GM19324 (cell line): ENCODE data around the gene RPS6KA2.

Experiments used
- ATAC-seq: cut with Tn5 transposase; IDR thresholded peaks from one replicate; pipeline ENCODE4 v1.9.1; 2021; ENCODE audit warnings: mild to moderate bottlenecking, moderate library complexity; ENCODE audit not compliant: unreplicated experiment, low FRiP score

RPS6KA2 gene

DNA sequence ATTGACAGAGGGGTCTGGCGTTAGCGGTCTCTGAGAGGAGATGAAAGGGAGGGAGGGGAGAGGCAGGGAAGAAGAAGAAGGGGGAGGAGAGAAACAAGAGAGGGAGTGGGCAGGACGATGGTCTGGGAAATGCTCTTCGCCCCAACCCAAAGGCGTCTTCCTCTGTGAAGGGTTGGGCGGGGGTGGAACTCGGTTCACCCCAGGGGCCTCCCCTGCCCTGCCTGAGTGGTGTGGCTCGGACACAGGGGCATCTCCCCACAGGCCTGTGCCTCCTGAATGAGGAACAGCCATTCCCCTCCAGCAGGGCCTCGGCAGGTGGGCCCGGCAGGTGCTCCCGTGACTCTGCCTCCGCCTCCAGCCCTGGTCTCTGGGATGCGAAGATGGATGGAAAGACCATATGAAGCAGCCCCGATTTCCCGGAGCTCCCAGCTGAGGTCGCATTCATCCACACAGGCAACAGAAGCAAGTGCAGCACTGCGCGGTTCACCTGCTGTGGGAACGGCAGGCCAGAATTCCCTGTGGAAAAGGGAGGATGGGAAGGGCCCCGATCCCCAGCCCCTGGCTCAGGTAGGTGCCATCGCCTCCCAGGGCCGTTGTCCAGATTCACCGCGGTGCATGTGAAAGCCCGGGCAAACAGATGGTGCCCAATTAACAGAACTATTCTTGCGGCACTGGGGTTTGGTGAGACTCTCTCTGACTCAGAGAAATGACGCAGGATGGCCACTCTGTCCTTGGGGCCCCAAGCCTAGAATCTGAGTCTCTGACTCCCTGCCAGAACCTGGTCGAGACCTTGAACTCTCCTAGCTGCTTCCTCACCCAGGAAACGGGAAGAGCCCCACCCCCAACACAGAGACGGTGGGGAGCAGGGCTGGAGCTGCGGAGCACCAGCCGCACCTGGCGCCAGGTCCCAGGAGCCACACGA, 29.4 kb upstream of the RPS6KA2 start:
- no peak for ATAC-seq

DNA sequence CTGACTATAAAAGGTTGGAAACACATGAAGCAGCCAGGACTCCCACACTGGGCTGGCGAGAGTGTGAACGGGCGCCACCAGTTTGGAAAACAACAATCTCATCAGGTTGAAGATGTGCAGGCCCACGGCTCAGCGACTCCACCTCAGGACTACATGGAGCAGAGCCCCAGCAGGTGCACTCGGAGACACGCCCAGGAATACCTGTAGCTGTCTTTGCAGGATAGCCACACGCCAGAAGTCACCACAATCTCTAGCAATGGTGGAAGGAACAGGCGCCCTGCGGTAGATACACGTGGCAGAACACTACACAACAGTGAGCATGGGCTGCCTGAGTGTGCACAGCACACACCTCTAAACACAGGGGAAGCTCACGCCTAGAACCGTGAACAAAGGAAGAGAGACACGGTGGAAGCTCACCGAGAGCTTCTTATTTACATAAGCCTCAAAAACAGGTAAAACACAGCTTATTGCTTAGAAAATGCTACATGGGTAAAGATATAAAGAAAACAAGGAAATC, 28.7 kb upstream of the RPS6KA2 start:
- ATAC-seq: no peak

DNA sequence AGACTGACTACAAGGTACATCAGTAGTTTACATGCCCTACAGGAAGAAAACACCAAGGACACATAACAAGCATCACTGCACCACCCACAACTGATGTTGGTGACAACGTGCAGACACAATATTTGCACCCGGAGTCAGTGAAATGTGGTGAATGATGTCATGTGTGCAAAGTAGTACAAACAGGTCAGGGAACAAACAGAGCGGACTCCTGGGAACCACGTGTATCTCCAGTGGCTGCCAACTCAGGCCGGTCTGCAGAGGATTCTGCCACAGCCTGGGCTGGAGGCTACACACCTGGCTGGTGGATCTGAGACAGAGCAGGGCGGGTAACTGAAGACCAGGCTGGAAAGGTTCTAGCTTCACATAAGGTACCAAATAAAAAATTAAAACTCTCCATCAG, 28.2 kb upstream of the RPS6KA2 start:
- ATAC-seq: no peak

DNA sequence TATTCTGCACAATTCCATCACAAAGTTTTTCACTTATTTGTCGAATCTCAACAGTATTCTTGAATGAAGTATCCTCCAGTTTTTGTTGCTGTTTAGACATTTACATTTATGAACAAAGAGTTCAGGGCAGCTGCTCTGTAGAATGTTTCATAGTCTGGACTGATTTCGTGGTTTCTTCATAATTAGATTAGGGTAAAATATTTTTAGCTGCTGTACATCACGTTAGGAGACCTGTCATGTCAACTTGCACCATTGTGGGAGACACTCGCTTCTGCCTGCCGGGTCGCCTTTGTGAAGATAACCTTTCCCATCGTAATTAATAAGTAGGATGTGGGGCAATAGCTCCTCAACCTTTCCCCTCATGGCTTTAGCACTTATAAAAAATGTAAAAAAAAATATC, 27.5 kb upstream of the RPS6KA2 start:
- no peak for ATAC-seq

DNA sequence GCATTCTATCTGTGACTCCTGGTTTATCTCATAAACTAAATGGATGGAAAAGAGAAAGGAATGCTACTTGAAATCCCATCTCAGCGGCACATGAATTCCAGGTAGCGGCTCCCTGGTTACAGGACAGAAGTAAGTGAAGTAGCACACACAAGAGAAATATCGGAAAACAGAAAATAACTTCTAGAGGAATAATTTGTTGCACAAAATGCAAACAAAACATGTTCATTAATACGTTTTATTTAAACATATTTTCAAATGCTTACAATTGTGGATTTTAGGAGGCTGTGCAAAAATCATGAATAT, 26.5 kb upstream of the RPS6KA2 start:
- no peak for ATAC-seq

DNA sequence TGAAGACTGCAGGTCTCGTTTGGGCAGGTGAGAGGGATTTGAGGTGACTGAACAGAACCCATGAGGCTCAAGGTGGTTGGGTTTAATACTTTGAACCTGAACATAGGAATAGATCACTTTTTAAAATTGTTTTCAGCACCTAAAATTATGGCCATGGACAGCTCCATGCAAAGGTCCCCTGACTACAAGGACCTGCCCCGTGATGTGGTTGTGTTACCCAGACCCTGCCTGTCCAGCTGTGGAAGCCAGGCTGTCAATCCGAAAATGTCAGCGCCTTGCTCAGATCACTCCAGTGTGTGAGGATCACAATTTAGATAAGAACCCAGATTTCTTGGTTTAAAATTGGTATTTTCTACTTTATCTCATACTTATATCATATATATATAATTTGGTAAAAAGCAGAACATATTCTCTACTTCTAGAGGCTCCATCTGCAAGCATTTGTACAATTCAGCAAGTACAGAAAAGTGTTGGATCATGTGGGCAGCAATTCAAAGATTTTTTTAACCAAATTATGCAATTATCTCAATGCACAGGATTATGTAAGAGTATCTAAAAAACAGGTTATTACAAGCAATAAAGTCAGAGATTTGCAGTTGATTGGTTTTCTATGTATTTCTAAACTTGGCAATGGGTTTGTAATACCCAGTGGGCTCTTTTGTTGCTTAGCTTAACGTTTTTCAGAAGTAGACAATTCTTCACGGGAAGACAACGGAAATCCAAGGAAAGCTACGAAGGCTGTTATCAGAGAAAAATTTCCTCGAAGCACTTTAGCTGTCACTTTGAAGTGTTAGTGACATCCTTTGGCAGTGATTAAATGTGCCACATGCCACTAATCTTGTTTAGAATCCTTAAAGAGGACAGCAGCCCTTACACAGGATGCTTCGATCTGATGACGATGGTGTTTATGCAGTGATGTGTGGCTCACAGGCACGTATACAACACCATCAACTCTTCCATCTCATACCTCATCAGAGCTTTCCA, 24.1 kb upstream of the RPS6KA2 start:
- no peak for ATAC-seq

DNA sequence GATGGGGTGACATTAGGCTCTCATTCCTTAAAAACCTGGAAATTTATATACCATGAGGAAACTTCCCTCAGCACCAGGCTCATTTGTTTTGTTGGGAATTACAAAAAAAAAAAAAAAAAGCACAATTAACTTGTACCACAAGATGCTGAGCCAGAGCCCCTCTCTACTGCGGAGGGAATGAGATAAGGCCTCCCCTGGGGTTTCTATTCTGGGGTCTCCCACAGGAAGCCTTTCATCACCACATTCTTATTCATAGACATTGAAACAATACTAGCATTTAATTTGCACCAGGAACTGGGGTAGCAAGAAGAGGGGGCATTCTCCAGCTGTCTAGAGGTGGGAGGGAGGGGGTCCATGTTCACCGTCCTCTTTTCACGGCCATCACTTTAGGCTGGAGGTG, 23.0 kb upstream of the RPS6KA2 start:
- no peak for ATAC-seq

DNA sequence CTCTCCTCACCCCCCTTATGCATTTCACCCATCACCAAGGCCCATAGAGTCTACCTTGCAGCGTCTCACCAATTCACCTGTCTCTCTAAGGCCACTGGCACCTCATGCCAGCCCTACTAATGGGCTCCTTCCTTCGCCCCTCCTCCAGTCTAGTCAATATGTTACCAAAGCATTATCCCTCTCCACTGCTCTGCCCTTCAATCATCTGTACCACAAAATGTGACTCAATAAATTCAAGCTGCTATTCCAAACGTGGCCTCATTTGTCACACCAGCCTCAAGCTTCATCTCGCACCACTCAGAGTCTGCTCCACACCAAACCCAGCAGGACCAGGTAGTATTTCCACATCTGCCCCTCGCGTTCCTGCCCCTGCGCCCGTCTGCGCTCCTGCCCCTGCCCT, 21.8 kb upstream of the RPS6KA2 start:
- no peak for ATAC-seq

DNA sequence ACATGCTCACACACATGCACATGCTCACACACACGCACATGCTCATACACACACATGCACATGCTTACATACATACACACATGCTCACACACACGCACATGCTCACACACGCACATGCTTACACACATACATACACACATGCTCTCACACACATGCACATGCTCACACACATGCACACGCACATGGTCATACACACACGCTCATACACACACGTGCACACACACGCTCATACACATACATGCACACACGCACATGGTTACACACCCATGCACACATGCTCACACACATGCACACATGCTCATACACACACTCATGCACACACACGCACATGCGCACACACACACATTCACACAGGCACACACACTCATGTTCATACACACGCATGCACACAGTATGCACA, 20.8 kb upstream of the RPS6KA2 start:
- ATAC-seq: no peak

DNA sequence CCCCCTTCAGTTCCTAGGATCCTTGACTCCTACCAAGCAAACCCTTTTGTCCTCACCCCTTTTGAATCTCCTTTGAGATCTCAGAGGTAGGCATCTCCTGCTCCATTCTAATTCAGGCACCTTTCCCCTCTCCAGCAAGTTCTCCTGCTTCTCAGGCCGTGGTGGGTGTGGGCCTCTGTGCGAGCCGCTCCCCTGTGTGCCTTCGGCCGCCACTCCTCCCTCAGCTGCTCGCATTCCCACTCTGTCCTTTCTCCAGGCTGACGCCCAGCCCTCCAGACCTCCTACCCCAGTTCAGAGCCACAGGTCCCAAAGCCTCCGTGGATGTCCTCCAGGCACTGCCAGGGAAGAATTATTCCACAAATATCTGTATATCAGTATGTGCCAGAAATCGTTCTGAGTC, 19.7 kb upstream of the RPS6KA2 start:
- no peak for ATAC-seq

DNA sequence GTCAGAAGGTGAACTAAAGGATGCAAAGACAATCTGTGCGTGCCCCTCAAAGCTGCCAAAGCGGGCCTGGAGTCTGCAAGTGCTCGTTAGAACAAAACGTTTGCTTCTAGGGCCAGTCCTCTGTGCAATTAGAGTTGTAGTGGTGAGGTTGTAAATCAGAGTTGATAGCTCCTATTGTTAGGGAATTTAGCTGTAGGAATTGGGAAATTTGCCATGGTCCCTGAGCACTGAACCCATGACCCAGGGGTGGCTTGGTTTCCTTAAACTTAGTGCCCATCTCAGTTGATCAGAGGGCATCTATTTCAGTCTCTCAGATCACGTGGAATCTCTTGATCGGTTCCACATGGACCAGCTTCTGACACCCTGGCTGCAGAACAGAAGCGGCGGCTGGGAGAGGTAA, 18.8 kb upstream of the RPS6KA2 start:
- ATAC-seq: no peak

DNA sequence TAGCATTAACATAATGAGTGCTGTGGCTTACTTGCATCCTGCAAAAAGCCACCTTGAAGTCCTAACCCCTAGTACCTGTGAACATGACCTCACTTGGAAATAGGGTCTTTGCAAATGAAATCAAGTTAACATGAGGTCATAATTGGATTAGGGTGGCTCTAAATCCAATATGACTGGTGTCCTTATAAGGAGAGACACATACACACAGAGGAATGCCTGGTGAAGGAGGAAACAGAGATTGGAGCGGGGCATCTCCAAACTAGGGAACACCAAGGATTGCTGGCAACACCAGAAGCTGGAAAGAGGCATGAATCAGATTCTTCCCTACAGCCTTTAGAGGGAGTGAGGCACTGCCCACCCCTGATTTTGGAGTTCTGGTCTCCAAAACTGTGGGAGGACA, 17.6 kb upstream of the RPS6KA2 start:
- ATAC-seq: no peak

DNA sequence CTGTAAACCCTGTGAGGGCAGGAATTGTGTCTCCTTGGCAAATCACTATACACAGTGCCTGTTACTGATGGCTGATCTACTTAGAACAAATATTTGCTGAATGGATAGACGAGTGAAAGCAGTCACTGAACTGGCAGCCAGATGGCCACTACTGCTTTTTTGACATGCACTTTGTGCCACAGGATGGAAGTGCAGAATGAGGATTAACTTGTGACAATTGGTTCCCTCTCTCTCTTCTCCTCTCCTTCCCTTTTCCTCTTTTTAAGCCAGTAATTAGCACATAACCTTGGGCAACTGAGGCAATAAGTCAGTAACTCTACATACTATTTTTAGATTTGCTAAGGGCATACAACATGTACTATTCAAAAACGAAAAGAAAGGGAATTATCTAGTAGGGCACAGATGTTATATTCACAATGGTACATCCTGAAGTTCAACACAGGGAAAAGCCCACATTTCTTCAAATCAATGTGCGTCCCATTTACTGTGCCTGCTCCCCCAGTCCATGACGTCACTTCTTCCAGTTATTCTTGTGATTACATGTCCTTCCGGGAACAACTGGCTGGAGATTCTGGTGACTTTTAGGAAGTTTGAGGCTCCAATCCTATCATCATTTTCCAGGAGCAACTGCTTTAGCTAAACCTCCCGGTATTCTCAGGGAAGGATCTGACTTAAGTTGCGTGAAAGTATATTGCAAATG, 17.0 kb upstream of the RPS6KA2 start:
- ATAC-seq: no peak

DNA sequence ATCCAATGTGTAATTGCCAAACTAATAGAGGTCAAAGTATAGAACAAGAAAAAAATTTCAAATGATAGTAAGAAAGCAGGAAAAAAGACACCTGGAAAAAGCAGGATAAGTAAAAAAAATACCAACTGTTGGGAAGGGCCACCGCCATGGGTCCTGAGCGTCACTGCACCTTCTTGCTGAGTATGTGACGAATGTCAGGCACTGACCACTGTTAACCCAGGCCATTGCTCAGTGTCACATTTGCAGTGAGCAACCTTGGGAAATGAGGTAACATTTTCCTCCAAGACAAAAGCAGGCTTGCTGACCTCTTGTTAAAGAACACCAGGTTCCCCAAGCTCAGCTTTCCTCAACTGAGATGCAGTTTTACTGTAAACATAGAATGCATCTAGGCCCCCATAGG, 15.6 kb upstream of the RPS6KA2 start:
- no peak for ATAC-seq

DNA sequence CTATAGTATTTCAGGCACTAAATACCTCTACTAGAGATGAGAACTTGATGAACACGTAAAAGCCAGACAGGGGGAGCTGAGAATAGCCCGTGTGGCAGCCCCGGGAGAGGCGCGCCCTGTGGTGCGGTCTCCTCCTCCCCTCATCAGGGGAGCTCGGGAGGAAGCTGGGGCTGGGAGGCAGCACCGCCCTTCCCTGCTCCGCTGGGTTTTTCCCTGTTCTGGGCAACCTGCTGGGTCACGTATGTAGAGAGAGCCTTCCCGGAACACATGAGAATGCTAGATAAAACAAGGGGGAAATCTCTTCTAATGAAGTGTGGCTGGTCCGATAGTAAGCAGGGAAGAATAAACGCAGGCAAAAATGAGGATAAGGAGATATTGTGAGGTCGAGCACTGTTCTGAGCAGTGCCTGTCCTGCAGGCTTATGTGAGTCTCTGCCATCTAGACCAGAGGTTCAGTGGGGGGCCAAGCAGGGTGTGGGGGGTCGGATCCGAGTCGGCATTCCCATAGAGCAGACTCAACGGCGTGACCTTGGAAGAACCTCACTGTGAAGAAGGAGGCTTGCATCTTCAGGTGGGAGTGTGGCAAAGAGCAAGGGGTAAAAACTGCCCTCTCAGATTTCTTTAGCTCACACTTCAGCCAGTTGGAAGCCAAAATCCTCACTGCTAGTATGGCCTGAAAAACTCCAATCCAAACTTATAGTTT, 13.4 kb upstream of the RPS6KA2 start:
- ATAC-seq: no peak

DNA sequence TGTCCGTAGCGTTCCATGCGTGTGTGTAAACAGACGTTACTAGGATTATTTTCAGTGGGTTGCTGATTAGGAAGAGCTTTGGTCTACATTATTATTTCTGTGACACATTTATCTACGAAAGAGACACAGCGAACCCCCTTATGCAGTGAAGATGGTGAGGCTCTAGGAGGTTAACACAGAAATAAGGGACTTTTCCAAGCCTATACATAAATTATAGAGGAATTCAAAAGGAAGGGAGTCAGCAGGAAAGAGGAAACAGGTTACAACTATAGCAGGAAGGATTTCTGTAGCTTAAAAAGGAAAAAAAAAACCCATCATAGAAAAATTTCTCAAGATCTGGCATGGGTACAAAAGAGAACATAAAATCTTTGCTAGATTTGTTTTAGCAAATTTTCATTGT, 12.9 kb upstream of the RPS6KA2 start:
- no peak for ATAC-seq

DNA sequence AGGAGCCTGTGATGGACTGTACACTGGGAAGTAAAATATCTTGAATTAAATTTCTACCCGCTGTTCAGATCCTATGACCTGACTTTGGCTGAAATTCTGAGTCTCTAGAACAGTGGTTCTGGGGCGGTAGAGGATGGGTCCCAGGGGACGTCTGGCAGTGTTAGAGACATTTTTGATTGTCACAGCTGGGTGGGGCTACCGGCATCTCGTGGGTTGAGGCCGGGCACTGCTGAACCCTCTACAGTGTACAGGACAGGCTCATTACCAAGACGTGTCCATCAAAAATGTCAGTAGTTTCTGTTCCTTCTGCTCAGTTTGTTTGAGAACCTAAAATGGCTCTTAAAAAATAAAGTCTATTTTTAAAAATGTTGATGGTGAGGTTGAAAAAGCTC, 11.5 kb upstream of the RPS6KA2 start:
- ATAC-seq: no peak

DNA sequence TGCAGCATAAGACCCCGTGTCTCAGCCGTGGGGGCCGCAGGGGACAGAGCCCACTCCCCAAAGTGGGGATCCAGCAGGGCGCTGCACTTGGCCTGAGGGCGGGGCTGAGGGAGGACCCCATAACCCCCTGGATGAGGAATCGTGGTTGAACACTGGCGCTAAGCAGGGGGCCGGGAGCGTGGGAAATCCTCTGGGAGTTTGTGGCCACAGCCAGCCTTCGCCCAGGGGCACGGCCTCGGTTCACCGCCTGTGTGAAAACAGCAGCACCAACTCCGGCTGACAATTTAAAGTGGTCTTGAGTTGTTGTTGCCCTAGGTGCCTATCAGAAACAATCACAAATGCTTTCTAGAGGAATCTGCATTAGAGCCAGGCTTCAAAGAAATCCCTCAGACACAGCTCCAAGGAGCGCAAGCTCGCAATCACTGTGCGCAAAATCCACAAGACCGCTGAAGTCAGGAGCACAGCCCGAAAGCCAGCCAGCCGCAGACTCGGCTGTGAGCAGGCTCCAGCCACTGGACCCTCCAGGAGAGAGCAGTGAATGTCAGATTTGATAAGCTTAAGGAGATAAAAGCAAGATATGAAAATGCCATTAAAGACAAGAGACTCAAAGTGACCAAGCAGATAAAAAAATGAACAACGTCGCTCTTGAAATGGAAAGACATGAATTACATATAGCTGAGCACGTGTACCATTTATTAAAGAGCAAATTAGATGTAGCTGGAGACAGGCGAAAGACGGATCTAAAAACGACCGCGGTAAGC, 10.9 kb upstream of the RPS6KA2 start:
- ATAC-seq: no peak

DNA sequence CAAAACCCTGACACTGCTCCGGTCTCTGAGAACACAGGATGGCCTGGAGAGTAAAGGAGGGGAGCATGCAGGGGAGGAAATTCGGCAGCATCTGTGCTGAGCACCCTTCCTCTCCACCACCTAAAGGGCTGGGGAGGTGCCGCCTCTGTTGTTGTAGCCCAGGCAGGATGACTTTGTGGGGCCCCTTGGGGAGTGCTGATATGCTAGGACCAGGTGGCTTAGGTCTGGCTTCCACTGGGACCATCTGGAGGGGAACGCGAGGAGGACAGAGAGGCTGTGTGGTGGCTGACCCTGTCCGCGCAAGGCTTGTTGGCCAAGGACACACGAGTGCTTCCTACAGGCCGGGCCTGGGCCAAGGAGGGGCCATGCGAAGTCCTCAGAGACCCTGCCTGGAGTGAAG, 9.9 kb upstream of the RPS6KA2 start:
- ATAC-seq: no peak
